AG10803 (cell line): ENCODE results near the gene PHACTR2.
"Not testable (repeated sequence)": the region's sequence is repeated elsewhere in the genome, so short reads cannot be mapped to it uniquely, and the experiment has no call there.

Experiments used
- DNase-seq: peaks from one replicate; pipeline ENCODE4 v3.0.0; 2010; ENCODE audit warnings: low read depth
- H3K4me3 ChIP-seq: 2 replicates; pipeline ENCODE4 v1.5.1; 2011; ENCODE audit warnings: mild to moderate bottlenecking, low read length, control low read depth
- TF ChIP-seq, protein P1 (sequence below): conservative IDR thresholded peaks from 2 replicates; pipeline ENCODE4 v1.5.1; 2011; ENCODE audit warnings: mild to moderate bottlenecking, low read length, control low read depth, inconsistent platforms

The PHACTR2 gene

DNA sequence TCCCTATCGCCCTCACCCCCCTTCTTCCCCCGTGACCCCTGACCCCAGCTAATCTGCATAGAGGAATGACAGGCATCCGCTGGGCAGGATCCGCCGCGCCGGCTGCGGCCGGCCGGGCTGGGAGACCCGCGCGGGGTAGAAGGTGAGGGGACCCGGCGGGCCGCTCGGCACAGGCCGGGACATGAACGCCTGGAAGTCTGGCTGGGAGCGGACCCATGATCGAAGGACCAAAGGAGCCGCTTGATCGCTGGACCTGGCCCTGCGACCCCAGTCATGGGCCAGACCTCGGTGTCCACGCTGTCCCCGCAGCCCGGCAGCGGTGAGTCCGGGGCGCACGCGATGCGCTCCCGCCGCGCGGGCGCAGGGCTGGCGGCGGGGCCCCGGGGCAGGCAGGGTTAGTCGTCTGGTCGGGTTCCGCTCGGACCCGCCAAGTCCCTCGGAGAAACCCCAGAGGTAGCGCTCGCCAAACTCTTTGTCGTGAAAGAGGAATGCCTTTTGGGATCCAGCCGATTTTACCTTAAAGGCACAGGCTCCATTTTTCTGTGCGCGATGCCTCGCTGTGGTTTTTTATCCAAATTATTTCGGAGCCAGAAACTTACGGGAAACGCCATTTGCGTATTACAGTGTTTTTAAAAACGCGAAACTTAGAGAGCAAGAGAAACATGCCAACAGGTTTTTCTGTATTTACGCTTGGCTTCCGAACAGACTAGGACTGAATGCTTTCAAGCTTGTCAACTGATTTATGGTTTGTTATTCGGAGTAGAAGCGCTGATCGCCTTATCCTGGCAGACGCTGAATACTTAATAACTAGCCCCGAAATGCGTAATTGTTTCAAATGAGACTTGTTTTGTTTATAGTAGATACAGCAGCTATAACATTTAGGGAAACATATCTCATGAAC lies at the start of gene PHACTR2:
TSS of gene PHACTR2 (plus strand) at position 75 of the 901 bp plus-strand sequence. CDS start at position 274, 199 bp downstream.
- H3K4me3 ChIP-seq: peak within 1 kb of the TSS; percentile 68
- DNase-seq: peak; percentile 86
- TF ChIP-seq, protein P1, sequence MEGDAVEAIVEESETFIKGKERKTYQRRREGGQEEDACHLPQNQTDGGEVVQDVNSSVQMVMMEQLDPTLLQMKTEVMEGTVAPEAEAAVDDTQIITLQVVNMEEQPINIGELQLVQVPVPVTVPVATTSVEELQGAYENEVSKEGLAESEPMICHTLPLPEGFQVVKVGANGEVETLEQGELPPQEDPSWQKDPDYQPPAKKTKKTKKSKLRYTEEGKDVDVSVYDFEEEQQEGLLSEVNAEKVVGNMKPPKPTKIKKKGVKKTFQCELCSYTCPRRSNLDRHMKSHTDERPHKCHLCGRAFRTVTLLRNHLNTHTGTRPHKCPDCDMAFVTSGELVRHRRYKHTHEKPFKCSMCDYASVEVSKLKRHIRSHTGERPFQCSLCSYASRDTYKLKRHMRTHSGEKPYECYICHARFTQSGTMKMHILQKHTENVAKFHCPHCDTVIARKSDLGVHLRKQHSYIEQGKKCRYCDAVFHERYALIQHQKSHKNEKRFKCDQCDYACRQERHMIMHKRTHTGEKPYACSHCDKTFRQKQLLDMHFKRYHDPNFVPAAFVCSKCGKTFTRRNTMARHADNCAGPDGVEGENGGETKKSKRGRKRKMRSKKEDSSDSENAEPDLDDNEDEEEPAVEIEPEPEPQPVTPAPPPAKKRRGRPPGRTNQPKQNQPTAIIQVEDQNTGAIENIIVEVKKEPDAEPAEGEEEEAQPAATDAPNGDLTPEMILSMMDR: no peak

DNA sequence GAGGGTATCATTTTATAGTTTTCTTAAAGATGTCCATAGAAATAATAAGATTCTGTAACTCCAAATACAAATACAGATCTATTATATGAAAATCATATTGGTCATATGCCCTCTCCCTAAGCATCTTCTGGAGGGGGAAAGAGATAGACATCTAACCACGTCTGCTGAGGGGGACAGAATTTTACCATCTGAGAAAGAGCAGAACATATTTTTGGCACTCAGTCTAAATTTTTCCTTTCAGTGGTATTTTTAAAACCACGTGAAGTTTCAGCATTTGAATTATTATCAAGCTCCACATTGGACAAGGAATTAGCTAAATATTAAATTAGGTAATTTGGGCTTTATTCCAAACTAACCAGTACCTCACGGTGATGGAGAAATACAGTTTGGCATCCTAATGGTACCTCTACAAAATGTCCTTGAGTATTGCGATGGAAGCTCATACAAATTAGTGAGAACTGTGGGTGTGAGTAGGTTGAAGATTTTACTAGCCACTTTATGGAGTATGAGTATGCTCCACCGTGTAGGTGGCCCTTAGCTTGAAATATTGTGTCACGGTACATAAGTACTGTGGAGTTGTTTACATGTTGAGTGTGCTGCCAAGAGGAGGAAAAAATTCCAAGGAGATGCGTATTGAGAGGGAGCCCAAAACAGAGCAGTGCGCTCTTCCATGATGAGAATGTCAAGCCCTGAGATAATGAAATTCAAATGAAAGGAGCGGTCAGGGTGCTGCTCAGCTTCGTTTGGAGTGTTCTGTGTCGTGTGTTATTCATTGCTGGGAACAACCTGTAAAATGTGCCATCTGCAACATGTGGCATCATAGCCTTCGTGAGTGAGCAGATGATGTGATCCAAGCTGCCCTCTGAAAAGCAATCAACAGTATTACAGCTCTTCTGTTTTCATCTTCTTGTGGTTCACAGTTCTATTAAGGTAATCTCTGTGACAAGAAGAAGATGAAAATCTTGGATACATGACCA lies 48.4 kb upstream of the PHACTR2 start:
- peak; percentile 58 for DNase-seq
- TF ChIP-seq, protein P1: no peak
- no peak overlapping the region for H3K4me3 ChIP-seq

DNA sequence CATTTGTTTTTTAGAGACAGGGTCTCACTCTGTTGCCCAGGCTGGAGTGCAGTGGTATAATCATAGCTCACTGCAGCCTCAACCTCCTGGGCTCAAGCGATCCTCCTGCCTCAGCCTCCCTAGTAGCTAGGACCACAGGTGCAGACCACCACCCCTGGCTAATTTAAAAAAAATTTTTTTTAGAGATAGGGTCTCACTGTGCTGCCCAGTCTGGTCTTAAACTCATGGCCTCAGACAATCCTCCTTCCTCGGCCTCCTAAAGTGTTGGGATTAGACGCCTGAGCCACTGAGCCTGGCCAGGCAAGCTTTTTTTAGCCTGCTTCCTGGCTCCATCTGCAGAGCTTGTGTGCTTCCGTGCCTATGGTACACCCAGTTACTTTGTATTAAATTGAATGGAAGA lies 46.6 kb upstream of the PHACTR2 start:
- not testable (repeated sequence) for DNase-seq, H3K4me3 ChIP-seq

DNA sequence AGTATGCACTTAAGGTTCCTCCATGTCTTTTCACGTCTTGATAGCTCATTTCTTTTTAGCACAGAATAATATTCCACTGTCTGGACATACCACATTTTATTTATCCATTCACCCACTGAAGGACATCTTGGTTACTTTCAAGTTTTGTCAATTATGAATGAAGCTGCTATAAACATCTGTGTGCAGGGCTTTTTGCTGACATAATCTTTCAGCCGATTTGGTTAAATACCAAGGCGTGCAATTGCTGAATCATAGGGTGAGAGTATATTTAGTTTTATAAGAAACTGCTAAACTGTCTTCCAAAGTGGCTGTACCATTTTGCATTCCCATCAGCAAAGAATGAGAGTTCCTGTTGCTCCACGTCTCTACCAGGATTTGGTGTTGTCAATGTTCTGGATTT lies 44.9 kb upstream of the PHACTR2 start:
- TF ChIP-seq, protein P1: no peak
- no peak overlapping the region for H3K4me3 ChIP-seq
- no peak for DNase-seq

DNA sequence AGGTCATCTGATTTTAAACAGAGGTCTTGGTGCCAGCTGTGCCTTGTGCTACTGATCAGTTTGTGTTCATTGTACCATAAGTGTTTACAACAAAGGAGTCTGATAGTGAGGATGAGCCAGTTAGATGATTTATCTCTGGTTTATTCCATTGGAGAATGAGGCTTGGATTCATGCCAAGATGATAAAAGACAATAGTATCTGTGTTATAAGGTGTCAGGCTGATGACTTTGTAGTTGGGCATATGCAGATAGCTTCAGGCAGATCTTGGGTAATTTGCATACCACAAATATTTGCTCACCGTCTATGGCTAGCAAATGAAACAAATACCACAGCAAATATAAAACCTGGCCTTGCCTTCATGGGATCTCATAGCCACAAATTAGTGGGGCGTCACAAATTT lies 43.3 kb upstream of the PHACTR2 start:
- TF ChIP-seq, protein P1: no peak
- H3K4me3 ChIP-seq: no peak overlapping the region
- peak; percentile 28 for DNase-seq

DNA sequence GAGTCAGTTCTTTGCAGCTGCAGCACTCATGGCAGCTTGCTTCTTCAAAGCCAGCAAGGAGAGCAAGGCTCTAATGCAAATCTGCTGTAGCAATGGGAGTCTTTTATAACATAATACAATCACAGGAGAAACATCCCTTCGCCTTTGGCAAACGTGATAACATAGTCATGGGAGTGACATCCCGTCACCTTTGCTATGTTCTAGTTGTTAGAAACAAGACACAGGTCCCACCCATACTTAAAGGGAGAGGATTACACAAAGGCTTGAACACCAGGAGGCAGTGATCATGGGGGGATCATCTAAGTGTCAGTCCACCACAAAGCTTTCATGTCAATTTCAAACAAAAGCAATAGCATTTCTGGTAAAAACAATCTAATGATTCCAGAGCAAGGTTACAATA lies 40.1 kb upstream of the PHACTR2 start:
- TF ChIP-seq, protein P1: no peak
- no peak for DNase-seq
- H3K4me3 ChIP-seq: no peak overlapping the region

DNA sequence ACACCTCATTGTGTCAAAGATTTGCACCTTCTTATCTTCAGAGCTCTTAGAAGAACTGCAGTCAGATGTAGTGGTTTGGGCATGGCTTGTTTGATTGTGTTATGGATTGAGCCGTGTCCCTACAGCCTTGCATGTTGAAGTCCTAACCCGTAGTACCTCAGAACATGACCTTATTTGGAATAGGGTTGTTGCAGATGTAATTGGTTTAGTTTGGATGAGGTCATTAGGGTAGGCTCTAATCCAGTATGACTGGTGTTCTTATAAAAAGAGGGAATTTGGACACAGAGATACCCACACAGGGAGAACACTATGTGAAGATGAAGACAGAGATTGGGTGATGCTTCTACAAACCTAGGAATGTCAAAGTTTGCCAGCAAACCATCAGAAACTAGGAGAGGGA lies 35.4 kb upstream of the PHACTR2 start:
- no peak overlapping the region for H3K4me3 ChIP-seq
- no peak for DNase-seq
- TF ChIP-seq, protein P1: no peak
